ENCODE data around the gene FPGS.

FPGS gene

GRCh38 chr9:127790094-127790855 is 12.4 kb upstream of the FPGS start:
- no peak for DNase-seq

GRCh38 chr9:127791085-127791484 is 11.6 kb upstream of the FPGS start:
- no peak for DNase-seq

- no peak for DNase-seq
Observed at GRCh38 chr9:127792417-127793031, 10.2 kb upstream of the FPGS start.

GRCh38 chr9:127793093-127793708 is 9.5 kb upstream of the FPGS start:
- no peak for DNase-seq

- DNase-seq = no peak
Observed at GRCh38 chr9:127794001-127794791, 8.5 kb upstream of the FPGS start.

- peak; percentile 29 for DNase-seq
Observed at GRCh38 chr9:127796225-127796813, 6.4 kb upstream of the FPGS start.

GRCh38 chr9:127796852-127797370 is 5.8 kb upstream of the FPGS start:
- DNase-seq = peak; percentile 42

GRCh38 chr9:127801955-127802575 is 617 bp upstream of the FPGS start:
- no peak for DNase-seq

GRCh38 chr9:127803507-127804352 is 1.0 kb downstream of the FPGS start:
- DNase-seq = peak; percentile 67

- peak; percentile 29 for DNase-seq
Observed at GRCh38 chr9:127805620-127806019, 2.9 kb downstream of the FPGS start.

GRCh38 chr9:127806871-127807270 is 4.2 kb downstream of the FPGS start:
- no peak for DNase-seq

- no peak for DNase-seq
Observed at GRCh38 chr9:127808347-127809001, 5.8 kb downstream of the FPGS start.

GRCh38 chr9:127809002-127809539 is 6.4 kb downstream of the FPGS start:
- no peak for DNase-seq

GRCh38 chr9:127809540-127810377 is 7.1 kb downstream of the FPGS start:
- no peak for DNase-seq

- DNase-seq = no peak
Observed at GRCh38 chr9:127810378-127811187, 7.9 kb downstream of the FPGS start.

- DNase-seq = no peak
Observed at GRCh38 chr9:127812011-127812410, 9.3 kb downstream of the FPGS start.

- DNase-seq = no peak
Observed at GRCh38 chr9:127812936-127813675, 10.4 kb downstream of the FPGS start.
